ENCODE measurements around the gene GLS.
A peak's percentile ranks its signal among the peaks of the same experiment; 100 is the strongest.

GRCh38 chr2:191013682-191013931 lies 133.0 kb downstream of the GLS start:
- TF ChIP-seq CTCF (IDR thresholded peaks at IDR 0.05), result peak; percentile 25; the same call in 1 of the 2 replicates
- no peak for TF ChIP-seq ZFX (IDR thresholded peaks at IDR 0.05; ENCODE audit: borderline replicate concordance)

All from 22Rv1 (cell line).